GM21423 (cell line): ENCODE data around the gene OLFML2A.

Experiments used
- ATAC-seq: cut with Tn5 transposase; IDR thresholded peaks from one replicate; pipeline ENCODE4 v1.9.1; 2021; ENCODE audit warnings: mild to moderate bottlenecking, moderate library complexity; ENCODE audit not compliant: unreplicated experiment

Gene OLFML2A

GRCh38 chr9:124774129-124774978 lies 2.6 kb upstream of the OLFML2A start:
- ATAC-seq: no peak

- ATAC-seq: no peak
Measured at GRCh38 chr9:124776618-124776953, 347 bp upstream of the OLFML2A start.

GRCh38 chr9:124778575-124779367 lies 1.8 kb downstream of the OLFML2A start:
- ATAC-seq: no peak

GRCh38 chr9:124779368-124780059 lies 2.6 kb downstream of the OLFML2A start:
- no peak for ATAC-seq

GRCh38 chr9:124780060-124780756 lies 3.3 kb downstream of the OLFML2A start:
- no peak for ATAC-seq

GRCh38 chr9:124780757-124781151 lies 3.8 kb downstream of the OLFML2A start:
- no peak for ATAC-seq

- ATAC-seq: no peak
Measured at GRCh38 chr9:124781967-124782660, 5.2 kb downstream of the OLFML2A start.

GRCh38 chr9:124782661-124783574 lies 6.0 kb downstream of the OLFML2A start:
- no peak for ATAC-seq

GRCh38 chr9:124783830-124784229 lies 6.9 kb downstream of the OLFML2A start:
- ATAC-seq: no peak

- no peak for ATAC-seq
Measured at GRCh38 chr9:124784509-124784908, 7.6 kb downstream of the OLFML2A start.

GRCh38 chr9:124786881-124787573 lies 10.1 kb downstream of the OLFML2A start:
- ATAC-seq: no peak

- ATAC-seq: no peak
Measured at GRCh38 chr9:124788542-124789217, 11.7 kb downstream of the OLFML2A start.

GRCh38 chr9:124789531-124789930 lies 12.6 kb downstream of the OLFML2A start:
- ATAC-seq: no peak

GRCh38 chr9:124790301-124790700 lies 13.4 kb downstream of the OLFML2A start:
- no peak for ATAC-seq

GRCh38 chr9:124790801-124791505 lies 14.0 kb downstream of the OLFML2A start:
- no peak for ATAC-seq

GRCh38 chr9:124792257-124793014 lies 15.5 kb downstream of the OLFML2A start:
- ATAC-seq: no peak

GRCh38 chr9:124793015-124793541 lies 16.1 kb downstream of the OLFML2A start:
- ATAC-seq: no peak
